GM21447 (cell line): ENCODE data around the gene MAB21L4.
"Not testable (repeated sequence)": the region's sequence is repeated elsewhere in the genome, so short reads cannot be mapped to it uniquely, and the experiment has no call there.

Experiments
- ATAC-seq: cut with Tn5 transposase; IDR thresholded peaks from one replicate; pipeline ENCODE4 v1.9.1; 2021; ENCODE audit not compliant: unreplicated experiment

Gene MAB21L4

GRCh38 chr2:240846309-240846708 lies 49.6 kb downstream of the MAB21L4 start:
- not testable (repeated sequence) for ATAC-seq

- ATAC-seq = no peak
Measured at GRCh38 chr2:240840435-240841060, 55.4 kb downstream of the MAB21L4 start.

- ATAC-seq = no peak
Measured at GRCh38 chr2:240839152-240840143, 56.5 kb downstream of the MAB21L4 start.

- ATAC-seq = no peak
Measured at GRCh38 chr2:240837621-240838020, 58.3 kb downstream of the MAB21L4 start.

- ATAC-seq = no peak
Measured at GRCh38 chr2:240836781-240837467, 59.0 kb downstream of the MAB21L4 start.
